Esophagus squamous epithelium (tissue), 4 donors: ENCODE measurements around the gene FBXO10.

Source experiments
- CTCF ChIP-seq, 6 experiments: fragments of 450-650 bp in 4 of 6; fragments of 200-600 bp in 2 of 6; sonication (generic) in 2 of 6; IDR thresholded peaks; one replicate each; pipeline ENCODE4 v1.5.1; 2016 to 2019; ENCODE audit warnings: antibody characterized with exemption in 6 of 6, mild to moderate bottlenecking in 4 of 6, moderate library complexity in 4 of 6
- POLR2A ChIP-seq, 4 donors: fragments of 450-650 bp; IDR thresholded peaks; one replicate each; pipeline ENCODE4 v1.6.1; 2017; ENCODE audit warnings: antibody characterized with exemption in 4 of 4, mild to moderate bottlenecking in 4 of 4, moderate library complexity in 3 of 4

GRCh38 chr9:37542895-37543294 lies 33.3 kb downstream of the FBXO10 start:
- no peak for TF ChIP-seq CTCF (IDR thresholded peaks at IDR 0.05)
- TF ChIP-seq POLR2A (IDR thresholded peaks at IDR 0.05), result no peak
